DMS 273 (cell line): ENCODE results near the gene PPFIA1.
A peak's percentile ranks its signal among the peaks of the same experiment; 100 is the strongest.

ENCODE experiments used
- DNase-seq: peaks from one replicate; lab custom pipeline; 2025; ENCODE audit not compliant: unreplicated experiment; lab: John Stamatoyannopoulos, UW

Gene PPFIA1

GRCh38 chr11:70270104-70270876, at the start of gene PPFIA1:
TSS of gene PPFIA1 (plus strand) at chr11:70270690. CDS start at chr11:70272173, 1,483 bp downstream.
- peak; percentile 96 for DNase-seq

GRCh38 chr11:70220920-70221319, 49.6 kb upstream of the PPFIA1 start:
- DNase-seq: no peak

GRCh38 chr11:70225681-70226177, 44.8 kb upstream of the PPFIA1 start:
- DNase-seq: peak; percentile 36

- DNase-seq: no peak
Measured at GRCh38 chr11:70226183-70226582, 44.3 kb upstream of the PPFIA1 start.

GRCh38 chr11:70226967-70227366, 43.5 kb upstream of the PPFIA1 start:
- peak; percentile 12 for DNase-seq

- no peak for DNase-seq
Measured at GRCh38 chr11:70229737-70230136, 40.8 kb upstream of the PPFIA1 start.

- no peak for DNase-seq
Measured at GRCh38 chr11:70230151-70230839, 40.2 kb upstream of the PPFIA1 start.

GRCh38 chr11:70230840-70231710, 39.4 kb upstream of the PPFIA1 start:
- DNase-seq: no peak

- no peak for DNase-seq
Measured at GRCh38 chr11:70233034-70233433, 37.5 kb upstream of the PPFIA1 start.

GRCh38 chr11:70233511-70233934, 37.0 kb upstream of the PPFIA1 start:
- DNase-seq: no peak

- DNase-seq: no peak
Measured at GRCh38 chr11:70233962-70234361, 36.5 kb upstream of the PPFIA1 start.

GRCh38 chr11:70240337-70240736, 30.2 kb upstream of the PPFIA1 start:
- DNase-seq: no peak

- DNase-seq: no peak
Measured at GRCh38 chr11:70241709-70242108, 28.8 kb upstream of the PPFIA1 start.

GRCh38 chr11:70242885-70243284, 27.6 kb upstream of the PPFIA1 start:
- no peak for DNase-seq

- no peak for DNase-seq
Measured at GRCh38 chr11:70243912-70244652, 26.4 kb upstream of the PPFIA1 start.

GRCh38 chr11:70244698-70245097, 25.8 kb upstream of the PPFIA1 start:
- no peak for DNase-seq

- no peak for DNase-seq
Measured at GRCh38 chr11:70246196-70246595, 24.3 kb upstream of the PPFIA1 start.

GRCh38 chr11:70247042-70247709, 23.3 kb upstream of the PPFIA1 start:
- no peak for DNase-seq

- no peak for DNase-seq
Measured at GRCh38 chr11:70247710-70248072, 22.8 kb upstream of the PPFIA1 start.
